ENCODE data around the gene VGLL4.

GRCh38 chr3:11546657-11547302, 96.9 kb downstream of the VGLL4 start:
- TF ChIP-seq POLR2A (IDR thresholded peaks at IDR 0.05), result no peak
- TF ChIP-seq, protein P1, sequence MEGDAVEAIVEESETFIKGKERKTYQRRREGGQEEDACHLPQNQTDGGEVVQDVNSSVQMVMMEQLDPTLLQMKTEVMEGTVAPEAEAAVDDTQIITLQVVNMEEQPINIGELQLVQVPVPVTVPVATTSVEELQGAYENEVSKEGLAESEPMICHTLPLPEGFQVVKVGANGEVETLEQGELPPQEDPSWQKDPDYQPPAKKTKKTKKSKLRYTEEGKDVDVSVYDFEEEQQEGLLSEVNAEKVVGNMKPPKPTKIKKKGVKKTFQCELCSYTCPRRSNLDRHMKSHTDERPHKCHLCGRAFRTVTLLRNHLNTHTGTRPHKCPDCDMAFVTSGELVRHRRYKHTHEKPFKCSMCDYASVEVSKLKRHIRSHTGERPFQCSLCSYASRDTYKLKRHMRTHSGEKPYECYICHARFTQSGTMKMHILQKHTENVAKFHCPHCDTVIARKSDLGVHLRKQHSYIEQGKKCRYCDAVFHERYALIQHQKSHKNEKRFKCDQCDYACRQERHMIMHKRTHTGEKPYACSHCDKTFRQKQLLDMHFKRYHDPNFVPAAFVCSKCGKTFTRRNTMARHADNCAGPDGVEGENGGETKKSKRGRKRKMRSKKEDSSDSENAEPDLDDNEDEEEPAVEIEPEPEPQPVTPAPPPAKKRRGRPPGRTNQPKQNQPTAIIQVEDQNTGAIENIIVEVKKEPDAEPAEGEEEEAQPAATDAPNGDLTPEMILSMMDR (IDR thresholded peaks at IDR 0.05), result no peak
- no peak for TF ChIP-seq POLR2AphosphoS5 (IDR thresholded peaks at IDR 0.05)
- no peak for TF ChIP-seq EP300 (IDR thresholded peaks at IDR 0.05)
